K562 (cell line): Measurements from ENCODE around the gene U2SURP. TPM values are rescaled to one million over a fixed set of nuclear protein-coding genes. Genes with fewer than 3 reads are reported as not detected.

Experiments used
- CHCHD3 ChIP-seq: fragments of 250-450 bp; sonication (Bioruptor Pico); IDR thresholded peaks from 2 replicates; pipeline ENCODE4 v2.1.2; 2022; ENCODE audit warnings: mild to moderate bottlenecking
- ETV5 ChIP-seq: sonication (generic); formaldehyde crosslinking; IDR thresholded peaks from 2 replicates; pipeline ENCODE4 v1.4.0; 2020; ENCODE audit warnings: low read depth, mild to moderate bottlenecking, missing genetic modification reagents
- HMG20A ChIP-seq: fragments of 450-650 bp; formaldehyde crosslinking; conservative IDR thresholded peaks from 2 replicates; pipeline ENCODE4 v1.4.0; 2020; ENCODE audit warnings: mild to moderate bottlenecking, mixed read lengths
- KLF10 ChIP-seq: fragments of 250-450 bp; sonication (Bioruptor Pico); IDR thresholded peaks from 2 replicates; pipeline ENCODE4 v1.6.1; 2021; ENCODE audit warnings: matching md5 sums
- SREBF2 ChIP-seq: sonication (generic); formaldehyde crosslinking; IDR thresholded peaks from 2 replicates; pipeline ENCODE4 v1.4.0; 2020; ENCODE audit warnings: mild to moderate bottlenecking, missing genetic modification reagents
- STAG1 ChIP-seq: sonication (generic); formaldehyde crosslinking; IDR thresholded peaks from 2 replicates; pipeline ENCODE4 v1.5.0; 2020; ENCODE audit warnings: missing genetic modification reagents, borderline replicate concordance
- TRIM24 ChIP-seq, 2 experiments: fragments of 450-650 bp; IDR thresholded peaks; 2 replicates each; pipeline ENCODE4 v1.6.1; 2016
- ZFP30 ChIP-seq: fragments of 250-450 bp; sonication (Bioruptor Pico); IDR thresholded peaks from 2 replicates; pipeline ENCODE4 v1.8.0; 2022; ENCODE audit warnings: moderate library complexity, mild to moderate bottlenecking, inconsistent platforms, borderline replicate concordance
- ZKSCAN8 ChIP-seq: fragments of 200-800 bp; sonication (Bioruptor generic); IDR thresholded peaks from 2 replicates; pipeline ENCODE4 v1.6.1; 2016; ENCODE audit warnings: missing genetic modification characterization, missing compliant biosample characterization
- ZNF143 ChIP-seq: sonication (generic); formaldehyde crosslinking; IDR thresholded peaks from 2 replicates; pipeline ENCODE4 v1.9.0; 2022; ENCODE audit warnings: mild to moderate bottlenecking, missing genetic modification reagents
- ZNF274 ChIP-seq: IDR thresholded peaks from 2 replicates; pipeline ENCODE4 v1.6.1; 2011; ENCODE audit warnings: low read depth, mild to moderate bottlenecking, low read length, moderate library complexity, borderline replicate concordance
- ZNF41 ChIP-seq: fragments of 250-450 bp; sonication (Bioruptor Pico); conservative IDR thresholded peaks from 2 replicates; pipeline ENCODE4 v1.4.0; 2020; ENCODE audit warnings: mild to moderate bottlenecking
- ZNF431 ChIP-seq: sonication (generic); formaldehyde crosslinking; IDR thresholded peaks from 2 replicates; pipeline ENCODE4 v1.8.0; 2022; ENCODE audit warnings: mild to moderate bottlenecking, missing genetic modification reagents
- ZNF780A ChIP-seq: fragments of 250-450 bp; sonication (Bioruptor Pico); IDR thresholded peaks from 2 replicates; pipeline ENCODE4 v1.5.0; 2021; ENCODE audit warnings: mild to moderate bottlenecking
- polyA plus RNA-seq, 8 experiments: library from polyadenylated mRNA; depleted of rRNA in 4 of 8; stranded (reverse) in 5 of 8; unstranded in 3 of 8; fragments of >200 nt; fragmentation: Nextera tagmentation in 2 of 8; fragmentation: Illumina TruSeq in 1 of 8; extraction: Ambion mirVana in 2 of 8; extraction: Trizol in 1 of 8; gene quantifications; 2 replicates each; pipeline versions ENCODE4 v1.2.1 to v1.2.3, GENCODE V29; 2011 to 2014; ENCODE audit warnings: inconsistent platforms in 1 of 8, missing spikeins in 1 of 8
- total RNA-seq, 7 experiments: library from RNA; depleted of rRNA in 6 of 7; stranded (reverse); fragments of >200 nt in 6 of 7; fragmentation: Illumina TruSeq in 2 of 7; extraction: Trizol in 2 of 7; gene quantifications; 2 replicates each; pipeline versions ENCODE4 v1.2.1 to v1.2.3, GENCODE V29; 2011 to 2021; ENCODE audit warnings: low replicate concordance in 1 of 7
- TF ChIP-seq, protein P1 (sequence below): fragments of 250-450 bp; sonication (Bioruptor Pico); IDR thresholded peaks from 2 replicates; pipeline ENCODE4 v1.4.0; 2020
- TF ChIP-seq, protein P2 (sequence below): fragments of 250-450 bp; sonication (Bioruptor Pico); IDR thresholded peaks from 2 replicates; pipeline ENCODE4 v1.8.0; 2021; ENCODE audit warnings: moderate library complexity, mild to moderate bottlenecking, inconsistent platforms
- TF ChIP-seq, protein P3 (sequence below): fragments of 250-450 bp; sonication (Bioruptor Pico); IDR thresholded peaks from 2 replicates; pipeline ENCODE4 v1.9.0; 2021; ENCODE audit warnings: mild to moderate bottlenecking, inconsistent platforms
- TF ChIP-seq, protein P4 (sequence below): fragments of 450-650 bp; IDR thresholded peaks from 2 replicates; pipeline ENCODE4 v1.6.1; 2016; ENCODE audit warnings: missing biosample characterization, missing genetic modification characterization

U2SURP gene
- total and polyA plus RNA-seq, 9 of the 15 experiments (the other 6 are each of a cell fraction or from before 2014, with no cell fraction given), result 128 to 322 (median 191) TPM

DNA sequence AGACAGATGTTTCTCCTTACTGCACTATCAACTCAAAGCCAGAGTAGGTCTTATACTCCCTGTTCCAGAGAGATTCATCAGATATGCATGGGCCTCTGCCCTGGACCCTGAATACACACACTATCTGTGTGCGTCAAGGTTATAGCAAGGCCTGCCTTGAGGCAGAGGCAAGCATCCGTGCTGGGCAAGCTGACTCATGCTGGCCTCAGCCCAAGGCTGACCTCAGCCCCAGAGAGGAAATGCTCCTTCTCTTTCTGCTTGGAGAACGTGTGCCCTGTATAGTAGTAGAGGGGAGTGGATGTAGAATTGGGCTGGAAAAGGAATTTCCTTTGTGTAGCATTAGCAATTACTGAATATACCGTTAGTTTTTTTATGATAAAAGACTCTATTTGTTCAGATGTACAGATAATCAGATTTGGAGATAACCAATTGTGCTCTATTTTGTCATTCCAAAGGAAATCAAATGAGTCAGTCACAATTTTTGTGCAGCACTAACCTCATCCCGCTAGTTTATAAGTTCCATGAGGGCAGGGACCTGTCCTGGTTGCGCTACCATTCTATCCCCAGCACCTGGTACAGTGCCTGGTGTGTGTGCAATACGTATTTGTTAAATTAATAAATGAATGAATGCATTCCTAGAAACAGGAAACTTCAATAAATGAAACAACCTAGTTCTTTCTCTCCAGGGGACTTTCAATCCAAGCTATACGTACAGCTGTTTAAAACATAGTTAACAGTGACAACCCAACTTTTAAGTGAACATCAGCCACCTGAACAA, 24.6 kb upstream of the U2SURP start (continued):
- TF ChIP-seq, protein P1, sequence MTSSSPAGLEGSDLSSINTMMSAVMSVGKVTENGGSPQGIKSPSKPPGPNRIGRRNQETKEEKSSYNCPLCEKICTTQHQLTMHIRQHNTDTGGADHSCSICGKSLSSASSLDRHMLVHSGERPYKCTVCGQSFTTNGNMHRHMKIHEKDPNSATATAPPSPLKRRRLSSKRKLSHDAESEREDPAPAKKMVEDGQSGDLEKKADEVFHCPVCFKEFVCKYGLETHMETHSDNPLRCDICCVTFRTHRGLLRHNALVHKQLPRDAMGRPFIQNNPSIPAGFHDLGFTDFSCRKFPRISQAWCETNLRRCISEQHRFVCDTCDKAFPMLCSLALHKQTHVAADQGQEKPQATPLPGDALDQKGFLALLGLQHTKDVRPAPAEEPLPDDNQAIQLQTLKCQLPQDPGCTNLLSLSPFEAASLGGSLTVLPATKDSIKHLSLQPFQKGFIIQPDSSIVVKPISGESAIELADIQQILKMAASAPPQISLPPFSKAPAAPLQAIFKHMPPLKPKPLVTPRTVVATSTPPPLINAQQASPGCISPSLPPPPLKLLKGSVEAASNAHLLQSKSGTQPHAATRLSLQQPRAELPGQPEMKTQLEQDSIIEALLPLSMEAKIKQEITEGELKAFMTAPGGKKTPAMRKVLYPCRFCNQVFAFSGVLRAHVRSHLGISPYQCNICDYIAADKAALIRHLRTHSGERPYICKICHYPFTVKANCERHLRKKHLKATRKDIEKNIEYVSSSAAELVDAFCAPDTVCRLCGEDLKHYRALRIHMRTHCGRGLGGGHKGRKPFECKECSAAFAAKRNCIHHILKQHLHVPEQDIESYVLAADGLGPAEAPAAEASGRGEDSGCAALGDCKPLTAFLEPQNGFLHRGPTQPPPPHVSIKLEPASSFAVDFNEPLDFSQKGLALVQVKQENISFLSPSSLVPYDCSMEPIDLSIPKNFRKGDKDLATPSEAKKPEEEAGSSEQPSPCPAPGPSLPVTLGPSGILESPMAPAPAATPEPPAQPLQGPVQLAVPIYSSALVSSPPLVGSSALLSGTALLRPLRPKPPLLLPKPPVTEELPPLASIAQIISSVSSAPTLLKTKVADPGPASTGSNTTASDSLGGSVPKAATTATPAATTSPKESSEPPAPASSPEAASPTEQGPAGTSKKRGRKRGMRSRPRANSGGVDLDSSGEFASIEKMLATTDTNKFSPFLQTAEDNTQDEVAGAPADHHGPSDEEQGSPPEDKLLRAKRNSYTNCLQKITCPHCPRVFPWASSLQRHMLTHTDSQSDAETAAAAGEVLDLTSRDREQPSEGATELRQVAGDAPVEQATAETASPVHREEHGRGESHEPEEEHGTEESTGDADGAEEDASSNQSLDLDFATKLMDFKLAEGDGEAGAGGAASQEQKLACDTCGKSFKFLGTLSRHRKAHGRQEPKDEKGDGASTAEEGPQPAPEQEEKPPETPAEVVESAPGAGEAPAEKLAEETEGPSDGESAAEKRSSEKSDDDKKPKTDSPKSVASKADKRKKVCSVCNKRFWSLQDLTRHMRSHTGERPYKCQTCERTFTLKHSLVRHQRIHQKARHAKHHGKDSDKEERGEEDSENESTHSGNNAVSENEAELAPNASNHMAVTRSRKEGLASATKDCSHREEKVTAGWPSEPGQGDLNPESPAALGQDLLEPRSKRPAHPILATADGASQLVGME, result no peak
- TF ChIP-seq ZNF41 (CRISPR knock-in tag) (no peak), ZKSCAN8 (CRISPR knock-in tag) (no peak), ZNF780A (no peak), HMG20A (CRISPR knock-in tag) (no peak), ETV5 (CRISPR knock-in tag) (peak; percentile 71), ZNF431 (CRISPR knock-in tag) (no peak), CHCHD3 (CRISPR knock-in tag) (no peak), KLF10 (no peak), SREBF2 (CRISPR knock-in tag) (no peak), ZNF274 (no peak), TRIM24 (IDR thresholded peaks at IDR 0.05) (peak; percentile 86 to 94), STAG1 (CRISPR knock-in tag) (no peak), ZNF143 (CRISPR knock-in tag) (no peak), ZFP30 (CRISPR knock-in tag) (no peak)
- TF ChIP-seq, protein P2, sequence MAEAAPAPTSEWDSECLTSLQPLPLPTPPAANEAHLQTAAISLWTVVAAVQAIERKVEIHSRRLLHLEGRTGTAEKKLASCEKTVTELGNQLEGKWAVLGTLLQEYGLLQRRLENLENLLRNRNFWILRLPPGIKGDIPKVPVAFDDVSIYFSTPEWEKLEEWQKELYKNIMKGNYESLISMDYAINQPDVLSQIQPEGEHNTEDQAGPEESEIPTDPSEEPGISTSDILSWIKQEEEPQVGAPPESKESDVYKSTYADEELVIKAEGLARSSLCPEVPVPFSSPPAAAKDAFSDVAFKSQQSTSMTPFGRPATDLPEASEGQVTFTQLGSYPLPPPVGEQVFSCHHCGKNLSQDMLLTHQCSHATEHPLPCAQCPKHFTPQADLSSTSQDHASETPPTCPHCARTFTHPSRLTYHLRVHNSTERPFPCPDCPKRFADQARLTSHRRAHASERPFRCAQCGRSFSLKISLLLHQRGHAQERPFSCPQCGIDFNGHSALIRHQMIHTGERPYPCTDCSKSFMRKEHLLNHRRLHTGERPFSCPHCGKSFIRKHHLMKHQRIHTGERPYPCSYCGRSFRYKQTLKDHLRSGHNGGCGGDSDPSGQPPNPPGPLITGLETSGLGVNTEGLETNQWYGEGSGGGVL (CRISPR knock-in tag), result no peak
- TF ChIP-seq, protein P3, sequence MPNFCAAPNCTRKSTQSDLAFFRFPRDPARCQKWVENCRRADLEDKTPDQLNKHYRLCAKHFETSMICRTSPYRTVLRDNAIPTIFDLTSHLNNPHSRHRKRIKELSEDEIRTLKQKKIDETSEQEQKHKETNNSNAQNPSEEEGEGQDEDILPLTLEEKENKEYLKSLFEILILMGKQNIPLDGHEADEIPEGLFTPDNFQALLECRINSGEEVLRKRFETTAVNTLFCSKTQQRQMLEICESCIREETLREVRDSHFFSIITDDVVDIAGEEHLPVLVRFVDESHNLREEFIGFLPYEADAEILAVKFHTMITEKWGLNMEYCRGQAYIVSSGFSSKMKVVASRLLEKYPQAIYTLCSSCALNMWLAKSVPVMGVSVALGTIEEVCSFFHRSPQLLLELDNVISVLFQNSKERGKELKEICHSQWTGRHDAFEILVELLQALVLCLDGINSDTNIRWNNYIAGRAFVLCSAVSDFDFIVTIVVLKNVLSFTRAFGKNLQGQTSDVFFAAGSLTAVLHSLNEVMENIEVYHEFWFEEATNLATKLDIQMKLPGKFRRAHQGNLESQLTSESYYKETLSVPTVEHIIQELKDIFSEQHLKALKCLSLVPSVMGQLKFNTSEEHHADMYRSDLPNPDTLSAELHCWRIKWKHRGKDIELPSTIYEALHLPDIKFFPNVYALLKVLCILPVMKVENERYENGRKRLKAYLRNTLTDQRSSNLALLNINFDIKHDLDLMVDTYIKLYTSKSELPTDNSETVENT, result no peak
- TF ChIP-seq, protein P4, sequence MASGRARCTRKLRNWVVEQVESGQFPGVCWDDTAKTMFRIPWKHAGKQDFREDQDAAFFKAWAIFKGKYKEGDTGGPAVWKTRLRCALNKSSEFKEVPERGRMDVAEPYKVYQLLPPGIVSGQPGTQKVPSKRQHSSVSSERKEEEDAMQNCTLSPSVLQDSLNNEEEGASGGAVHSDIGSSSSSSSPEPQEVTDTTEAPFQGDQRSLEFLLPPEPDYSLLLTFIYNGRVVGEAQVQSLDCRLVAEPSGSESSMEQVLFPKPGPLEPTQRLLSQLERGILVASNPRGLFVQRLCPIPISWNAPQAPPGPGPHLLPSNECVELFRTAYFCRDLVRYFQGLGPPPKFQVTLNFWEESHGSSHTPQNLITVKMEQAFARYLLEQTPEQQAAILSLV (tag), result no peak
